GM12873 (cell line): ENCODE data around the gene LDLRAD3.

Experiments
- CTCF ChIP-seq: IDR thresholded peaks from 2 replicates; pipeline ENCODE4 v1.5.1; 2012; ENCODE audit warnings: low read depth, mild to moderate bottlenecking, moderate library complexity, low read length, control low read depth; ENCODE audit not compliant: insufficient read depth; ENCODE audit errors: missing control alignments

The LDLRAD3 gene

GRCh38 chr11:35916270-35916669 lies 27.6 kb upstream of the LDLRAD3 start:
- TF ChIP-seq CTCF, result no peak

DNA sequence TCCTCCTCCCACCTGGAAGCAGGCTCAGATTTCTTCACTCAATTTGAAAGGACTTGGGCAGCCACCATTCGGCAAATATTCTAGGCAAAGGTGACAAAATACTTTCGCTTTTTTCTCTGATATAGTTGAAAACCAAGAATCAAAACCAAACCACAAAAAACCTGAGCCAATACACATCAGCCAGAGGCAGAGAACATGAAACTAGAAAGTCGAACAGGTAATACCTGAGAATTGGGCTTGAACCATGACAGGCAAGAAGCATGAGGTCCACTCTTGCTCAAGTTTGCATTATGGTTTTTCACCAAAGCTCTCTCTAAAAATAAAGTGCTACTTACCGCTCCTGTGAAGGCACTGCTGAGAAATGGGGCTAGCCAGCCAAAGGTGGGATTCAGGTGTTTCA lies 26.2 kb upstream of the LDLRAD3 start:
- no peak for TF ChIP-seq CTCF

- no peak for TF ChIP-seq CTCF
Measured at GRCh38 chr11:35918716-35919115, 25.1 kb upstream of the LDLRAD3 start.

DNA sequence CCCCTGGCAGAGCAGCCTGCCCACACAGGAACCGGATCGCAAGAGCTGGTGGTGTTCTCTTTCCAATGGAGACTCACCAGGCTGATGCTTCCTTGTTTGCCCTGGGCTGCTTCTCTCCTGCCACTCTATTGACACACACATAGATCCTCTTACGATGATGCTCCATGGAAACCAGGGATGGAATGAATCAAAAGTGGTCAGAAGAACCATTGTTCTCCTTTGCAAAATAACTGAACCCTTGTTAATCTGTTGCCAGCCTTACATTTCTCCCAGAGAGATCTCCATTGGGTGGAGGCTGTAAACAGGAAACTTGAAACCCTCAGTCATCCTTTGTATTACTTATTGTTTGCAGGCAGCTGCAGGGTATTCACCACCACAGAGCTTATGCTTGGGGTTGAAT lies 24.6 kb upstream of the LDLRAD3 start:
- no peak for TF ChIP-seq CTCF

DNA sequence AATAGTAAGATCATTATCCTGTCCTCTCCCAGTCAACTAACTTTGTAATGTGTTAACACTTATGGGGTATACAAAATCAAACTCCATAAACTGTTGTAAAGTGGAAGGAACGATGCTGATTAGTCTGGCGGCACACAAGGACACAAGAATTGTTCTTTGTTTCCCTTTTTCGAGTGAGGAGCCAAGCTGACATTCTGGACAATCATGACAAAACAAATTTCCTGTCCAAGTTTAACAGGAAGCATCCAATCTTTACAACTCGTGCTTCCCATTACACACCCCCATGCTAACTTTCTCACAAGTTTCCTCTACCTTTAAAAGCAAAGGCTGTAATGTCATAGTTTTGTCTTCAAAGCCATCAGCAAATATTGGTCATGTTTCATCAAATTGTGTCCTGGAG lies 20.4 kb upstream of the LDLRAD3 start:
- TF ChIP-seq CTCF, result no peak

DNA sequence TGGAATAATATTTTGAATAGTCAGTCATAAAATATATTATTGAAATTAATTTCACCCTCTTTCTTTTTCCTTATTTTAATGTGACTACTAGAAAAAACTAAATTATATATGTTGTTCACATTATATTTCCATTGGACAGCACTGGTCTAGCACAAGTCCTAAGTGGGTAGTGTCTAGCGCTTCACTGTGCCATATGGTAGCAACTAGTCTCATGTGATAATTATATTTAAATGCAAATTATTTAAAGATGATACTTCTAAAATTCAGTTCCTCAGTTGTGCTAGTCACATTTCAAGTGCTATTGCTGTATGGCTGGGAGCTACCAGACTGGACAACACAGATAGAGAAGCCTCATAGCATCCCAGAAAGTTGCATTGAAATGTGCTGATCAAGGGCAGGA lies 19.1 kb upstream of the LDLRAD3 start:
- no peak for TF ChIP-seq CTCF

DNA sequence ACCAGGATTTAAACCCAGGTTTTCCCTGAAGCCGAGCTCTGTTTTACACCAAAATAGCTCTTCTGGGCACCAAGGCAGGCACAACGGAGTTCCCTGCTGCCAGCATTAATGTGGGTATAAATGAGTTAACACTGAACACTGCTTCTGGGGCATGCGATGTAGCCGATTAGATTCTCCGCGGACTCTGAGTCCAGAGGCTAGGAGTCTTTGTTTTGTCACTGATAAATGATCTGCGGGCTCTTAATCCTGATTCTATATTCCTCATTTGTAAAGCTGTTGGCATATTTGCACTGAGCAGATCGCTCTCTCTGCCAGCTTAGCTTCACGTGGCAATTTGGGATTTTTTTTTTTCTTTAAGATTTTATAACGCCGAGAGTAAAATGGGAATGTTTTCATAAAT lies 16.8 kb upstream of the LDLRAD3 start:
- TF ChIP-seq CTCF, result no peak

DNA sequence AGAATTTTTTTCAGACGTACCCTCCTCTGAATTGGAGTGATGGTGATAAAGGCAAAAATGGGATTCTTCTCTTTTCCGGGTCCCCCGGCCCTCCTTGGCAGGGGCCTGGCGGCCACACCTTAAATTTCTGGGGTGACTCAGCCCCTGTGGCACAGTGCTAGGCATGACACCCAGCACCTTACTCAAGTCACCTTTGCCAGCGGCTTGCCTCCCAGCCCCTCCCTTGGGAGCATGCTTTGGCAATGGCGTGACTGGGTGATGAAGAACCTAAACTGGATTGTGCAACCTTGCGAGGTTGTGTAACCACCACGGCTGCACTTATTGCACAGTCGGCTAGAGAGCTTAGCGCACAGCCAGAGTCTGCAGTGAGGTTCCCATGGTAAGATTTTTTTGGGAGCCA lies 16.2 kb upstream of the LDLRAD3 start:
- no peak for TF ChIP-seq CTCF
